Loucy (cell line): Measurements from ENCODE around the gene PDK2.

Experiments used
- H2AFZ ChIP-seq: fragments of 200-600 bp; sonication (generic); 2 replicates; pipeline ENCODE4 v1.6.0; 2016; ENCODE audit warnings: antibody characterized with exemption, mild to moderate bottlenecking, low read length, moderate library complexity
- H3F3A ChIP-seq: fragments of 200-600 bp; 2 replicates; pipeline ENCODE4 v1.6.0; 2016; ENCODE audit warnings: antibody characterized with exemption, low read depth, mild to moderate bottlenecking
- H3K27me3 ChIP-seq: fragments of 200-600 bp; sonication (generic); 2 replicates; pipeline ENCODE4 v1.6.1; 2014; ENCODE audit warnings: low read length, mild to moderate bottlenecking; ENCODE audit not compliant: insufficient read depth, poor library complexity, severe bottlenecking
- H3K36me3 ChIP-seq: fragments of 200-600 bp; sonication (generic); 2 replicates; pipeline ENCODE4 v1.6.1; 2016; ENCODE audit warnings: low read length; ENCODE audit not compliant: insufficient read depth
- H3K4me1 ChIP-seq: fragments of 200-600 bp; sonication (generic); 2 replicates; pipeline ENCODE4 v1.5.1; 2014; ENCODE audit warnings: low read length, mild to moderate bottlenecking; ENCODE audit not compliant: insufficient read depth, poor library complexity, severe bottlenecking
- H3K4me2 ChIP-seq: fragments of 200-600 bp; sonication (generic); 2 replicates; pipeline ENCODE4 v1.6.0; 2014; ENCODE audit warnings: antibody characterized with exemption, low read length, low read depth, mild to moderate bottlenecking; ENCODE audit not compliant: poor library complexity, severe bottlenecking
- H3K4me3 ChIP-seq: fragments of 200-600 bp; sonication (generic); 2 replicates; pipeline ENCODE4 v1.5.1; 2014; ENCODE audit warnings: low read length, mild to moderate bottlenecking, mixed read lengths; ENCODE audit not compliant: poor library complexity, severe bottlenecking
- H3K79me2 ChIP-seq: fragments of 200-600 bp; sonication (generic); 2 replicates; pipeline ENCODE4 v1.6.1; 2014; ENCODE audit warnings: low read length; ENCODE audit not compliant: insufficient read depth
- H3K9ac ChIP-seq: fragments of 200-600 bp; sonication (generic); 2 replicates; pipeline ENCODE4 v1.6.0; 2014; ENCODE audit warnings: mild to moderate bottlenecking, low read depth, low read length, moderate library complexity; ENCODE audit not compliant: poor library complexity, severe bottlenecking
- H3K9me2 ChIP-seq: fragments of 200-600 bp; sonication (generic); replicated peaks from 2 replicates; pipeline ENCODE4 v1.6.1; 2016; ENCODE audit warnings: low read depth, low read length, mixed read lengths
- H3K9me3 ChIP-seq: fragments of 200-600 bp; sonication (generic); 2 replicates; pipeline ENCODE4 v1.6.1; 2014; ENCODE audit warnings: mild to moderate bottlenecking, antibody characterized with exemption, low read length, low read depth; ENCODE audit not compliant: insufficient read depth
- H4K20me1 ChIP-seq: fragments of 200-600 bp; sonication (generic); 2 replicates; pipeline ENCODE4 v1.6.0; 2014; ENCODE audit warnings: antibody characterized with exemption, low read length, mild to moderate bottlenecking; ENCODE audit not compliant: insufficient read depth, poor library complexity, severe bottlenecking
- EZH2phosphoT487 ChIP-seq: fragments of 200-600 bp; IDR thresholded peaks from 2 replicates; pipeline ENCODE4 v1.6.1; 2018; ENCODE audit warnings: antibody characterized with exemption, mild to moderate bottlenecking, moderate library complexity, borderline replicate concordance
- TF ChIP-seq, protein P1 (sequence below): fragments of 200-600 bp; sonication (generic); conservative IDR thresholded peaks from 2 replicates; pipeline ENCODE4 v1.5.1; 2014; ENCODE audit warnings: mild to moderate bottlenecking, antibody characterized with exemption, low read length

PDK2 gene

GRCh38 chr17:50120475-50121253, 25.5 kb downstream of the PDK2 start:
- Histone ChIP-seq H3K4me2 (no peak overlapping the region), H3F3A (no peaks in the 10 kb centered on the region), H3K36me3 (no peaks in the 10 kb centered on the region), H3K9me3 (no peaks in the 10 kb centered on the region), H3K4me3 (no peak overlapping the region), H3K79me2 (no peaks in the 10 kb centered on the region), H2AFZ (no peak overlapping the region), H4K20me1 (no peaks in the 10 kb centered on the region), H3K9ac (no peak overlapping the region), H3K9me2 (no peaks in the 10 kb centered on the region), H3K4me1 (peaks cover 5% of the 10 kb centered on the region), H3K27me3 (no peaks in the 10 kb centered on the region)
- TF ChIP-seq, protein P1, sequence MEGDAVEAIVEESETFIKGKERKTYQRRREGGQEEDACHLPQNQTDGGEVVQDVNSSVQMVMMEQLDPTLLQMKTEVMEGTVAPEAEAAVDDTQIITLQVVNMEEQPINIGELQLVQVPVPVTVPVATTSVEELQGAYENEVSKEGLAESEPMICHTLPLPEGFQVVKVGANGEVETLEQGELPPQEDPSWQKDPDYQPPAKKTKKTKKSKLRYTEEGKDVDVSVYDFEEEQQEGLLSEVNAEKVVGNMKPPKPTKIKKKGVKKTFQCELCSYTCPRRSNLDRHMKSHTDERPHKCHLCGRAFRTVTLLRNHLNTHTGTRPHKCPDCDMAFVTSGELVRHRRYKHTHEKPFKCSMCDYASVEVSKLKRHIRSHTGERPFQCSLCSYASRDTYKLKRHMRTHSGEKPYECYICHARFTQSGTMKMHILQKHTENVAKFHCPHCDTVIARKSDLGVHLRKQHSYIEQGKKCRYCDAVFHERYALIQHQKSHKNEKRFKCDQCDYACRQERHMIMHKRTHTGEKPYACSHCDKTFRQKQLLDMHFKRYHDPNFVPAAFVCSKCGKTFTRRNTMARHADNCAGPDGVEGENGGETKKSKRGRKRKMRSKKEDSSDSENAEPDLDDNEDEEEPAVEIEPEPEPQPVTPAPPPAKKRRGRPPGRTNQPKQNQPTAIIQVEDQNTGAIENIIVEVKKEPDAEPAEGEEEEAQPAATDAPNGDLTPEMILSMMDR: no peak
- no peak for TF ChIP-seq EZH2phosphoT487

- Histone ChIP-seq H3K9ac (no peak overlapping the region), H3K79me2 (no peaks in the 10 kb centered on the region), H3K27me3 (no peaks in the 10 kb centered on the region), H2AFZ (no peak overlapping the region), H4K20me1 (no peaks in the 10 kb centered on the region), H3K36me3 (no peaks in the 10 kb centered on the region), H3K4me3 (no peak overlapping the region), H3K9me3 (no peaks in the 10 kb centered on the region), H3K9me2 (no peaks in the 10 kb centered on the region), H3K4me1 (peaks cover 13% of the 10 kb centered on the region), H3K4me2 (no peak overlapping the region), H3F3A (no peaks in the 10 kb centered on the region)
- TF ChIP-seq, protein P1: no peak
- TF ChIP-seq EZH2phosphoT487: no peak
Measured at GRCh38 chr17:50122945-50123344, 27.8 kb downstream of the PDK2 start.

DNA sequence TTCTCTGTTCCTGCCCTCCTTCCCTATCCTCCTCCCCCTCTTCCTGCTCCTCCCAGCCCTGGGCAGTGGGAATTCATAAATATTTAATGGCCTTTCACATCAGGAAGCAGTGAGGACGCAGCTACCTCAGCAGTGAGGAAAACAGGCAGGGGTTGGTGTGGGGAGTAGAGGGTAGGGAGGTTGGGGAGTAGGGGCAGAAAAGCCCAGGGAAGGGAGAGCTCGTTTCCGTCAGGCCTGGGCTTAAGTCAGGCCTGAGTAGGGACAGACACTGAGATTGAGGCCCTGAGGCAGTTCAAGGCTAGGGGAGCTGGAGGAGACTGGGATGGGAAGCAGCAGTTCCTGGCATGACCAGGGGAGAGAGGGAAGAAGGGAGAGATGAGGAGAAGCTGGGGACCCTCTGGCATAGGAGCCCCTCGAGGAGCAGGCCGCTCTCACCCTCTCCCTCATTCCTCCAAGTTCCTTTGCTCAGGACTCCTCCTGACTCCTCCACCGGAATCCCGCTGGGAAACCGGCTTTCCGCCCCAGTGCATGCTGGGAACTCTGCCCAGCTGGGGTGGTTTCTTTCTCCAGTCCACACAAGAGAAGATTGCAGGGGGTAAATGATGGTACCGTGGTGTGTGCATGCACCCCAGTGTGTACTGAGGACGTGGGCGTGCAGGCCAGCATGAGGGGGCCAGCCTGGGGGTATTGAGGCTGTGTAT, 28.6 kb downstream of the PDK2 start:
- Histone ChIP-seq H3K36me3 (no peaks in the 10 kb centered on the region), H3K4me3 (no peak overlapping the region), H3F3A (no peaks in the 10 kb centered on the region), H3K9me2 (no peaks in the 10 kb centered on the region), H3K4me1 (peaks cover 20% of the 10 kb centered on the region), H3K9ac (no peak overlapping the region), H3K27me3 (no peaks in the 10 kb centered on the region), H2AFZ (no peak overlapping the region), H3K79me2 (no peaks in the 10 kb centered on the region), H3K4me2 (no peak overlapping the region), H3K9me3 (no peaks in the 10 kb centered on the region), H4K20me1 (no peaks in the 10 kb centered on the region)
- no peak for TF ChIP-seq EZH2phosphoT487
- TF ChIP-seq, protein P1: no peak
